H1 (cell line): Measurements from ENCODE around the gene CTTNBP2NL. TPM values are rescaled to one million over a fixed set of nuclear protein-coding genes. Genes with fewer than 3 reads are reported as not detected.

ENCODE experiments used
- CTCF ChIA-PET: fragments of 300-600 bp; sonication (Branson Sonifier 250); formaldehyde crosslinking; loops from one replicate; lab custom pipeline; 2021; ENCODE audit not compliant: partially characterized antibody; lab: Charles Lee
- POLR2A ChIA-PET: fragments of 300-600 bp; sonication (Branson Sonifier 250); formaldehyde crosslinking; loops from one replicate; lab custom pipeline; 2021; ENCODE audit warnings: inconsistent platforms; ENCODE audit not compliant: partially characterized antibody; lab: Charles Lee
- DNase-seq, 2 experiments: peaks; one replicate each; pipeline versions ENCODE4 v3.0.0 to v3.0.0-alpha.2; 2010 to 2022; ENCODE audit warnings: low spot score in 2 of 2, low read depth in 1 of 2, mixed read lengths in 1 of 2
- FAIRE-seq: peaks from 2 replicates; lab custom pipeline; 2011; peaks lifted over from hg19 to GRCh38; lab: Jason Lieb, UNC
- H2AFZ ChIP-seq: 2 replicates; pipeline ENCODE4 v1.8.1; 2012; ENCODE audit warnings: low read length, inconsistent platforms
- H2AK5ac ChIP-seq: 2 replicates; pipeline ENCODE4 v1.6.1; 2013; ENCODE audit warnings: low read depth, low read length
- H2BK120ac ChIP-seq: replicated peaks from 2 replicates; pipeline ENCODE3; 2013; ENCODE audit warnings: low read depth, low read length, inconsistent platforms
- H2BK12ac ChIP-seq: 2 replicates; pipeline ENCODE4 v1.6.1; 2013; ENCODE audit warnings: low read depth, low read length
- H2BK15ac ChIP-seq: 2 replicates; pipeline ENCODE4 v1.6.1; 2013; ENCODE audit warnings: low read length
- H2BK20ac ChIP-seq: 2 replicates; pipeline ENCODE4 v1.6.1; 2013; ENCODE audit warnings: low read length
- H2BK5ac ChIP-seq: 2 replicates; pipeline ENCODE4 v1.6.1; 2013; ENCODE audit warnings: low read depth, low read length
- H3K14ac ChIP-seq: 2 replicates; pipeline ENCODE4 v1.6.1; 2013; ENCODE audit warnings: inconsistent platforms; ENCODE audit not compliant: insufficient read length
- H3K18ac ChIP-seq: 2 replicates; pipeline ENCODE4 v1.6.1; 2013; ENCODE audit warnings: low read length; ENCODE audit errors: extremely low read depth
- H3K23ac ChIP-seq: 2 replicates; pipeline ENCODE4 v1.6.1; 2013; ENCODE audit warnings: inconsistent platforms; ENCODE audit not compliant: insufficient read length
- H3K23me2 ChIP-seq: 2 replicates; pipeline ENCODE4 v1.6.1; 2013; ENCODE audit warnings: low read depth, low read length
- H3K27ac ChIP-seq: 2 replicates; pipeline ENCODE4 v1.6.1; 2011; ENCODE audit warnings: low read depth, low read length, inconsistent platforms
- H3K27me3 ChIP-seq, 4 experiments: replicated peaks in 1 of 4; 1 replicate in 1 of 4; 2 replicates in 3 of 4; pipeline versions ENCODE4 v1.6.1 to v1.8.1; 2011 to 2013; ENCODE audit warnings: low read length in 3 of 4, mild to moderate bottlenecking in 3 of 4, inconsistent platforms in 2 of 4, mixed read lengths in 2 of 4, moderate library complexity in 1 of 4; ENCODE audit not compliant: control insufficient read depth in 3 of 4, insufficient read depth in 3 of 4; ENCODE audit errors: extremely low read depth in 1 of 4
- H3K36me3 ChIP-seq, 4 experiments: 2 replicates each; pipeline versions ENCODE4 v1.6.1 to v1.8.1; 2011 to 2013; ENCODE audit warnings: mild to moderate bottlenecking in 4 of 4, low read length in 3 of 4, moderate library complexity in 2 of 4, control low read depth in 1 of 4, inconsistent platforms in 1 of 4; ENCODE audit not compliant: insufficient read depth in 4 of 4, control insufficient read depth in 2 of 4
- H3K4ac ChIP-seq: replicated peaks from 2 replicates; pipeline ENCODE3; 2013; ENCODE audit warnings: low read length, low read depth, mixed read lengths, inconsistent platforms; ENCODE audit not compliant: insufficient read length
- H3K4me1 ChIP-seq, 4 experiments: replicated peaks in 1 of 4; 1 replicate in 1 of 4; 2 replicates in 3 of 4; pipeline versions ENCODE4 v1.6.1 to v1.8.1; 2011 to 2013; ENCODE audit warnings: low read length in 3 of 4, inconsistent platforms in 2 of 4, mixed read lengths in 1 of 4; ENCODE audit not compliant: insufficient read depth in 4 of 4, control insufficient read depth in 3 of 4
- H3K4me2 ChIP-seq, 2 experiments: 2 replicates each; pipeline versions ENCODE4 v1.6.1 to v1.8.1; 2011 to 2013; ENCODE audit warnings: low read depth in 2 of 2, low read length in 2 of 2, control low read depth in 1 of 2, inconsistent platforms in 1 of 2, mild to moderate bottlenecking in 1 of 2; ENCODE audit not compliant: insufficient read depth in 1 of 2
- H3K4me3 ChIP-seq, 4 experiments: fragments of 200-600, 300-600 bp in 1 of 4; sonication (generic), shearing (Covaris generic), sonication (Bioruptor Twin) in 1 of 4; 2 replicates each; pipeline versions ENCODE4 v1.5.1 to v1.8.1; 2011 to 2016; ENCODE audit warnings: low read length in 4 of 4, low read depth in 3 of 4, control low read depth in 2 of 4, inconsistent platforms in 2 of 4, mild to moderate bottlenecking in 2 of 4, mixed read lengths in 1 of 4, moderate library complexity in 1 of 4; ENCODE audit not compliant: insufficient read depth in 2 of 4; ENCODE audit errors: extremely low read depth in 1 of 4
- H3K56ac ChIP-seq: replicated peaks from 2 replicates; pipeline ENCODE3; 2013; ENCODE audit warnings: low read depth, mild to moderate bottlenecking, mixed read lengths, low read length, inconsistent platforms; ENCODE audit not compliant: insufficient read length
- H3K79me1 ChIP-seq: 2 replicates; pipeline ENCODE4 v1.6.1; 2013; ENCODE audit warnings: low read depth, low read length, control low read depth
- H3K79me2 ChIP-seq, 2 experiments: 2 replicates each; pipeline versions ENCODE4 v1.6.1 to v1.8.1; 2012 to 2013; ENCODE audit warnings: low read length in 2 of 2, mild to moderate bottlenecking in 2 of 2, inconsistent platforms in 1 of 2; ENCODE audit not compliant: insufficient read depth in 2 of 2, control insufficient read depth in 1 of 2
- H3K9ac ChIP-seq, 4 experiments: replicated peaks in 1 of 4; 1 replicate in 1 of 4; 2 replicates in 3 of 4; pipeline versions ENCODE4 v1.6.1 to v1.8.1; 2011 to 2013; ENCODE audit warnings: low read depth in 3 of 4, low read length in 3 of 4, control low read depth in 2 of 4, mild to moderate bottlenecking in 2 of 4, moderate library complexity in 2 of 4, inconsistent platforms in 1 of 4; ENCODE audit errors: extremely low read depth in 1 of 4
- H3K9me3 ChIP-seq, 2 experiments: 2 replicates each; pipeline versions ENCODE4 v1.6.1 to v1.8.1; 2012 to 2013; ENCODE audit warnings: mild to moderate bottlenecking in 2 of 2, moderate library complexity in 2 of 2, control low read depth in 1 of 2, inconsistent platforms in 1 of 2, low read depth in 1 of 2, low read length in 1 of 2, mixed read lengths in 1 of 2; ENCODE audit not compliant: insufficient read depth in 2 of 2
- H4K20me1 ChIP-seq, 2 experiments: replicated peaks in 1 of 2; 2 replicates each; pipeline versions ENCODE3 to v1.8.1; 2011 to 2013; ENCODE audit warnings: inconsistent platforms in 2 of 2, low read length in 2 of 2, mild to moderate bottlenecking in 1 of 2; ENCODE audit not compliant: insufficient read depth in 2 of 2, control insufficient read depth in 1 of 2
- H4K5ac ChIP-seq: 2 replicates; pipeline ENCODE4 v1.6.1; 2013; ENCODE audit warnings: low read length, low read depth, mixed read lengths, inconsistent platforms; ENCODE audit not compliant: insufficient read length
- H4K8ac ChIP-seq: 2 replicates; pipeline ENCODE4 v1.8.0; 2013; ENCODE audit warnings: mild to moderate bottlenecking, moderate library complexity, low read length, inconsistent platforms; ENCODE audit not compliant: insufficient read depth; ENCODE audit errors: extremely low read depth
- H4K91ac ChIP-seq: replicated peaks from 2 replicates; pipeline ENCODE3; 2013; ENCODE audit warnings: low read length, mixed read lengths, inconsistent platforms; ENCODE audit not compliant: insufficient read length
- BCL11A ChIP-seq, 2 experiments: IDR thresholded peaks; one replicate each; pipeline ENCODE4 v1.6.1; 2011; ENCODE audit warnings: low read depth in 2 of 2, low read length in 2 of 2, mild to moderate bottlenecking in 2 of 2
- BRCA1 ChIP-seq: IDR thresholded peaks from 2 replicates; pipeline ENCODE4 v1.6.1; 2012; ENCODE audit warnings: low read depth, low read length, improper control_type of control experiment
- GTF2F1 ChIP-seq: IDR thresholded peaks from 2 replicates; pipeline ENCODE4 v1.6.1; 2012; ENCODE audit warnings: low read depth, low read length, improper control_type of control experiment, borderline replicate concordance
- HDAC2 ChIP-seq, 2 experiments: fragments of 300-600 bp in 1 of 2; sonication (generic) in 1 of 2; IDR thresholded peaks; 2 replicates each; pipeline ENCODE4 v1.6.1; 2011 to 2012; ENCODE audit warnings: low read depth in 2 of 2, low read length in 2 of 2, mild to moderate bottlenecking in 2 of 2, moderate library complexity in 2 of 2, borderline replicate concordance in 1 of 2, inconsistent platforms in 1 of 2
- MAFK ChIP-seq: IDR thresholded peaks from 2 replicates; pipeline ENCODE4 v1.6.1; 2012; ENCODE audit warnings: low read depth, mild to moderate bottlenecking, improper control_type of control experiment, low read length
- NRF1 ChIP-seq: IDR thresholded peaks from 2 replicates; pipeline ENCODE4 v1.6.1; 2011; ENCODE audit warnings: mild to moderate bottlenecking, low read depth, low read length, improper control_type of control experiment
- POLR2A ChIP-seq, 2 experiments: IDR thresholded peaks; 1 replicate in 1 of 2; 2 replicates in 1 of 2; pipeline ENCODE4 v1.6.1; 2011; ENCODE audit warnings: low read depth in 2 of 2, low read length in 2 of 2, mild to moderate bottlenecking in 2 of 2; ENCODE audit errors: control extremely low read depth in 1 of 2
- WGBS, 2 experiments: shearing (Covaris generic) in 1 of 2; methylation state at CpG; one replicate each; pipeline versions ENCODE4 v1.1.6 to v1.1.7; 2013 to 2015; ENCODE audit warnings: low lambda C conversion rate in 2 of 2, mixed read lengths in 2 of 2, inconsistent platforms in 1 of 2, low coverage in 1 of 2, missing lambda C conversion rate in 1 of 2; ENCODE audit not compliant: insufficient replicate concordance in 2 of 2, insufficient coverage in 1 of 2, insufficient read length in 1 of 2; ENCODE audit errors: extremely low coverage in 1 of 2, missing lambda C conversion rate in 1 of 2; 5-methylcytosine and 5-hydroxymethylcytosine counted together
- long read RNA-seq, 2 experiments: library from RNA in 1 of 2; library from capped mRNA in 1 of 2; stranded (forward); transcript quantifications; one replicate each; pipeline ENCODE4 v2.0.0, GENCODE V29; 2021; ENCODE audit warnings: inconsistent platforms in 1 of 2
- polyA minus RNA-seq, 3 experiments: library from RNA; depleted of rRNA, polyadenylated mRNA; stranded (reverse); fragments of >200 nt; gene quantifications; 1 replicate in 2 of 3; 2 replicates in 1 of 3; pipeline ENCODE4 v1.2.3, GENCODE V29; 2011
- polyA plus RNA-seq, 7 experiments: library from polyadenylated mRNA; depleted of rRNA in 3 of 7; stranded (reverse) in 5 of 7; unstranded in 2 of 7; fragments of >200 nt in 5 of 7; fragments of 200-250 nt in 2 of 7; gene quantifications; 1 replicate in 5 of 7; 2 replicates in 1 of 7; 4 replicates in 1 of 7; pipeline versions ENCODE4 v1.2.1 to v1.2.3, GENCODE V29; 2011 to 2013; ENCODE audit warnings: missing spikeins in 2 of 7, mixed read lengths in 2 of 7
- total RNA-seq: library from RNA; stranded (reverse); fragmentation: NEBNext Ultra II Directional; extraction: Animal tissue kit (Norgen Biotek cat#: 25700); gene quantifications from 2 replicates; pipeline ENCODE4 v1.2.1, GENCODE V29; 2021

CTTNBP2NL gene
- total RNA-seq (34.9 and 35.1 TPM in 2 replicates), polyA plus RNA-seq (2011; rRNA removed) (4.8 and 6.4 TPM in 2 replicates), polyA minus RNA-seq (2011; rRNA and poly(A)+ RNA removed) (23.6 and 26.6 TPM in 2 replicates)
- polyA plus RNA-seq (2011; cell fraction: cytosol; rRNA removed), result 6.4 TPM
- polyA plus RNA-seq (2011; cell fraction: nucleus; rRNA removed), result 7.1 TPM
- polyA plus RNA-seq (2012, experiment 1 of 2), result 7.4 to 11.8 TPM (median 9.4 TPM) in 4 replicates
- 0.68 TPM for polyA plus RNA-seq (2012, experiment 2 of 2)
- 10.4 TPM for polyA plus RNA-seq (2013, experiment 1 of 2)
- 10.5 TPM for polyA plus RNA-seq (2013, experiment 2 of 2)
- polyA minus RNA-seq (2011; cell fraction: cytosol; rRNA and poly(A)+ RNA removed), result 12.6 TPM
- 24.6 TPM for polyA minus RNA-seq (2011; cell fraction: nucleus; rRNA and poly(A)+ RNA removed)
- long read RNA-seq, experiment 1, partial matches to known transcripts, result 0 of 21 reads
- long read RNA-seq, experiment 1, other reads (novel, unspliced or antisense), result 21 of 21 reads
- long read RNA-seq, experiment 2, full-length matches to known transcripts, result 2 of 10 reads
- long read RNA-seq, experiment 2, partial matches to known transcripts, result 0 of 10 reads
- long read RNA-seq, experiment 2, other reads (novel, unspliced or antisense), result 8 of 10 reads

- H3K4ac ChIP-seq, result peak within 1 kb of the TSS; percentile 75
- H2BK20ac ChIP-seq, result no peak within 1 kb of the TSS
- peak within 1 kb of the TSS; percentile 90; the same call in 1 of the 2 replicates for H4K8ac ChIP-seq
- peaks cover 13 to 45% of the 10 kb centered on the region in 2 experiments; a peak in 3 of 4 replicates for H3K79me2 ChIP-seq
- peaks cover 4 to 5% of the 10 kb centered on the region in 2 experiments for H4K20me1 ChIP-seq
- H4K5ac ChIP-seq, result peak within 1 kb of the TSS; percentile 88
- FAIRE-seq (no peak), DNase-seq (peak; percentile 91 to 94)
- H3K23me2 ChIP-seq, result peaks cover 14% of the 10 kb centered on the region
- no peak within 1 kb of the TSS for H2BK120ac ChIP-seq
- H3K79me1 ChIP-seq, result peaks cover 6% of the 10 kb centered on the region
- H2BK15ac ChIP-seq, result no peak within 1 kb of the TSS; the same call in 1 of the 2 replicates
- peak within 1 kb of the TSS; percentile 93 for H4K91ac ChIP-seq
- ChIA-PET CTCF (interaction anchor here (0.6 to 1.6 kb wide), 5 partner anchors 26 to 106 kb away, joined by 3 to 5 read pairs (median 3); no protein-coding TSS in a partner anchor), POLR2A (interaction anchor here (0.7 to 2.6 kb wide), 5 partner anchors 9 to 316 kb away, joined by 3 to 12 read pairs (median 4); no protein-coding TSS in a partner anchor)
- H2AK5ac ChIP-seq, result peak within 1 kb of the TSS; percentile 75; the same call in 1 of the 2 replicates
- H3K56ac ChIP-seq, result no peak within 1 kb of the TSS
- H3K9ac ChIP-seq, result peak within 1 kb of the TSS in 3 of 4 experiments; percentile 79 to 94 (median 80); a peak in 6 of 7 replicates
- H2BK12ac ChIP-seq, result peak within 1 kb of the TSS; percentile 63
- H2BK5ac ChIP-seq, result peak within 1 kb of the TSS; percentile 95
- peaks cover 2 to 20% (median 7%) of the 10 kb centered on the region in 4 experiments; a peak in 5 of 7 replicates for H3K4me1 ChIP-seq
- H3K4me2 ChIP-seq, result peak within 1 kb of the TSS; percentile 76 to 90
- 1% methylated on average over 50 of the region's 53 CpGs; no CpG with 5 or more reads in 1 of the 2 experiments for WGBS, 2 experiments
- H3K14ac ChIP-seq, result no peak within 1 kb of the TSS
- peak within 1 kb of the TSS; percentile 97 to 99 (median 98) for H3K4me3 ChIP-seq
- no peaks in the 10 kb centered on the region for H3K9me3 ChIP-seq
- H3K36me3 ChIP-seq, result no peaks in the 10 kb centered on the region
- peak within 1 kb of the TSS; percentile 99 for H3K18ac ChIP-seq
- H3K23ac ChIP-seq, result no peak within 1 kb of the TSS
- H3K27me3 ChIP-seq, result no peaks in the 10 kb centered on the region
- H3K27ac ChIP-seq, result peak within 1 kb of the TSS; percentile 88
- peak within 1 kb of the TSS; percentile 73 for H2AFZ ChIP-seq
- TF ChIP-seq GTF2F1 (0 out of 2 replicates have a peak, but pooled peaks have one; percentile 23), BCL11A (IDR thresholded peaks at IDR 0.05; ENCODE audit: low read depth in 2 of 2, low read length in 2 of 2) (no peak), MAFK (no peak), HDAC2 (IDR thresholded peaks at IDR 0.05; ENCODE audit: borderline replicate concordance in 1 of 2, low read depth in 2 of 2, low read length in 2 of 2) (0 out of 4 replicates have a peak, but pooled peaks of 1 of the 2 experiments have one; percentile 25), NRF1 (no peak), POLR2A (IDR thresholded peaks at IDR 0.05; ENCODE audit: control extremely low read depth in 1 of 2, low read depth in 2 of 2, low read length in 2 of 2) (peak; percentile 78 to 87), BRCA1 (no peak)
These were observed at the start of gene CTTNBP2NL for GRCh38 chr1:112395821-112396652. CTTNBP2NL (plus strand) TSS chr1:112396214; CDS start chr1:112416166, 19,952 bp downstream.
